SK-N-SH (cell line): ENCODE data around the gene TRIM60.
"Not testable (repeated sequence)": the region's sequence is repeated elsewhere in the genome, so short reads cannot be mapped to it uniquely, and the experiment has no call there.

Experiments
- CHD2 ChIP-seq: fragments of 150-350 bp; IDR thresholded peaks from 2 replicates; pipeline ENCODE4 v1.6.1; 2018; ENCODE audit warnings: low read length; ENCODE audit not compliant: partially characterized antibody
- CTCF ChIP-seq: fragments of 200-600 bp; sonication (generic); IDR thresholded peaks from 2 replicates; pipeline ENCODE4 v1.6.1; 2017; ENCODE audit warnings: antibody characterized with exemption, mild to moderate bottlenecking, moderate library complexity
- EZH2phosphoT487 ChIP-seq: fragments of 200-600 bp; sonication (generic); IDR thresholded peaks from 2 replicates; pipeline ENCODE4 v1.6.1; 2017; ENCODE audit warnings: low read depth, mixed run types, mild to moderate bottlenecking, antibody characterized with exemption, moderate library complexity, borderline replicate concordance
- JUND ChIP-seq: IDR thresholded peaks from 2 replicates; pipeline ENCODE4 v1.4.0; 2012
- MAX ChIP-seq: IDR thresholded peaks from 2 replicates; pipeline ENCODE4 v1.4.0; 2012; ENCODE audit warnings: low read depth
- MXI1 ChIP-seq: IDR thresholded peaks from 2 replicates; pipeline ENCODE4 v1.6.1; 2012; ENCODE audit warnings: mild to moderate bottlenecking, low read depth, low read length, improper control_type of control experiment
- POLR2AphosphoS5 ChIP-seq: IDR thresholded peaks from 2 replicates; pipeline ENCODE4 v1.6.1; 2012; ENCODE audit warnings: low read depth, low read length
- RAD21 ChIP-seq: IDR thresholded peaks from 2 replicates; pipeline ENCODE4 v1.6.1; 2012; ENCODE audit warnings: mild to moderate bottlenecking, low read length
- REST ChIP-seq: IDR thresholded peaks from 2 replicates; pipeline ENCODE4 v1.6.1; 2012; ENCODE audit warnings: mild to moderate bottlenecking, low read depth, low read length, moderate library complexity
- SIN3A ChIP-seq: IDR thresholded peaks from 2 replicates; pipeline ENCODE4 v1.6.1; 2012; ENCODE audit warnings: low read depth, mild to moderate bottlenecking, low read length, moderate library complexity, borderline replicate concordance
- TAF1 ChIP-seq: IDR thresholded peaks from 2 replicates; pipeline ENCODE4 v1.6.1; 2012; ENCODE audit warnings: low read depth, mild to moderate bottlenecking, low read length, moderate library complexity, borderline replicate concordance
- TEAD4 ChIP-seq: IDR thresholded peaks from 2 replicates; pipeline ENCODE4 v1.4.0; 2012; ENCODE audit warnings: mild to moderate bottlenecking, borderline replicate concordance; ENCODE audit not compliant: insufficient read depth
- USF1 ChIP-seq: IDR thresholded peaks from 2 replicates; pipeline ENCODE4 v1.4.0; 2012; ENCODE audit warnings: low read depth, borderline replicate concordance

- not testable (repeated sequence) for TF ChIP-seq CTCF, RAD21, MXI1, REST, EZH2phosphoT487, USF1, CHD2, JUND, TAF1, MAX, POLR2AphosphoS5, TEAD4, SIN3A
These were observed 6.0 kb upstream of the TRIM60 start for GRCh38 chr4:165025782-165026181.
